GM18873 (cell line): ENCODE results near the gene ELOVL1.
A peak's percentile ranks its signal among the peaks of the same experiment; 100 is the strongest.
"Not testable (repeated sequence)": the region's sequence is repeated elsewhere in the genome, so short reads cannot be mapped to it uniquely, and the experiment has no call there.

ENCODE experiments used
- ATAC-seq: cut with Tn5 transposase; IDR thresholded peaks from one replicate; pipeline ENCODE4 v1.9.1; 2021; ENCODE audit warnings: mild to moderate bottlenecking, moderate library complexity, moderate number of reproducible peaks; ENCODE audit not compliant: unreplicated experiment, low FRiP score

ELOVL1 gene

DNA sequence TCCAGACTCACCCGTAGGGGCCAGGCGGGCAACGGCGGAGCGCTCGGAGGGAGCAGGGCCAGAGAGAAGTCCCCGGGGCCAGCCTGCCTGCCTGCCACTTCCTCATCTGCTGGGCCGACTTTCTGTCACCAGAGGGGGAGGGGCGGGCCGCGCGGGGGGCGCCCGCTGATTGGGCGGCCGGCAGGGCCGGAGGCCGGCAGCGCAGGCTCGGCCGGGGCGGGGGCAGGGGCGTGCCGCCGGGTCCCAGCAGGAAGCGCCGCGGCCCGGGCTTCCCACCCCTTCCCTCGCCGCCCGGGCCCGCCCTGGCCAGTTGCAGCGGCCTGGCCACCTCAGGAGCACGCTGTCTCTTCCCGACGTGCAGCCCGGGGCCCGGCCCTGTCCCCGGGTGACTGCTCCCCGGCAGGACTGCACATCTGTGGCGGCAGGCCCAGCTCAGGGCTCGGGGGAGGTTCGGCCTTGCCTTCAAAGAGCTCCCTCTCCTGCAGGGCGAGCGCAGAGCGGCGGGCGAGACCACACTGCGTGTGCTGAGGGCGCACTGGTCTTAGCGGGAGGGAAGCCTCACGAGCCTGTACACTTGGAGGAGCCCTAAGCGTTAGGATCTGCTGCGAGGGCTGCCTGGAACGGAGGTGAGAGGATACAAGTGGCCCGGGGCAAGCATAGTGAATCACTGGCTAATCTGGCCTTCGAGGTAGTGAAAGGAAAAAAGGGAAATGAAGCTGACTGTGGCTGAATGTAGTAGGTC is at the start of gene ELOVL1:
TSS of gene ELOVL1 (minus strand) at position 108 of the 742 bp plus-strand sequence. CDS start 2,402 bp downstream, outside the sequence.
- peak; percentile 54 for ATAC-seq

DNA sequence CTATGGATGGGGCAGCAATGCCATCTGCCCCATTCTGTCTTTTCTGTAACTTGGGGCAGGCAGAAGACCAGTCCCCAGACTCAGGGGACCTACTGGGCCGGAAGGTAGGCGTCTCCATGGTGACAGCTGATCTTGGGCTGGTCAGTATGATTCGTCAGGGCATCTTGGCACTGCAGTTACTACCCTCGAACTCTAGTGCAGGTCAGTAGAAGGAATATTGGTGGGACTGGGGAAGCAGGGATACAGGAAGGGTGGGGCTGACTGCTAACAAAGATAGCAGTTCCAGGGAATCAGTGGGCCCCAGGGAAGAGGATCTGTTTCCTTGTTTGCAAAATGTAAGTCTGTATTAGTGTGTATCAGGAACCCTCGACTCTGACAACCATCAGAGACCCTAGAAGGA is 48.1 kb upstream of the ELOVL1 start:
- no peak for ATAC-seq

DNA sequence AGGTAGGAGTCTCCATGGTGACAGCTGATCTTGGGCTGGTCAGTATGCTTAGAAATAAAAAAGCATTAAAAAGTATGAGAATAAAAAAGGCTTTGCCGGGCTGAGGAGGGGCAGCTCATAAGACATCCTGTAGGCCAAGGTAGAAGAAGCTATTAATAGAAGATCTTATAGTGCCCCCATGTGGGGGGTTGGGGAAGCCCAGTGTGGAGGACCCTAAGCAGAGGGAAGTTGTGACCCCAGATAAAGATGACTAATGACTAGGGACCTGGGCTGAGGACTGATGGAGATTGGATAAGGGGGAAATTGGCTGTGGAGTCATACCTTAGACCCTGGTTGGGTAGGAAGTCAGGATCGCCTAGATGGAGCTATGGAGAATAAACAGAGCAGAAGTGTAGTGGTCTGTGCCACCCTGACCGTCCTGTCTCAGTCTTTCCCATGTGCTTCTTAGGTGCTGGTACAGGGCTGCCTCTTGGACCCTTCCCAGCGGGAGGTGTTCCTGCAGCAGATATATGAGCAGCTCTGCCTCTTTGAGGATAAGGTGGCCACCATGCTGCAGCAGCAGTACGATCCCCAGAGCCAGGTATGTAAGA is 46.9 kb upstream of the ELOVL1 start:
- ATAC-seq = no peak

DNA sequence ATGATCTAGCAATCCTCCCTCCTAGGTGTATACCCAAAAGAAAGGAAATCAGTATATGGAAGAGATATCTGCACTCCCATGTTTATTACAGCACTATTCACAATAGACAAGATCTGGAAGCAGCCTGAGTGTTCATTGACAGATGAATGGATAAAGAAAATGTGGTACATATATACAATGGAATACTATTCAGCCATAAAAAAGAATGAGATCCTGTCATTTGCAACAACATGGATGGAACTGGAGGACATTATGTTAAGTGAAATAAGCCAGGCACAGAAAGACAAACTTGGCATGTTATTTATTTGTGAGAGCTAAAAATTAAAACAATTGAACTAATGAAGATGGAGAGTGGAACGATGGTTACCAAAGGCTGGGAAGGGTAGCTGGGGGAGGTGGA is 45.6 kb upstream of the ELOVL1 start:
- ATAC-seq = not testable (repeated sequence)

DNA sequence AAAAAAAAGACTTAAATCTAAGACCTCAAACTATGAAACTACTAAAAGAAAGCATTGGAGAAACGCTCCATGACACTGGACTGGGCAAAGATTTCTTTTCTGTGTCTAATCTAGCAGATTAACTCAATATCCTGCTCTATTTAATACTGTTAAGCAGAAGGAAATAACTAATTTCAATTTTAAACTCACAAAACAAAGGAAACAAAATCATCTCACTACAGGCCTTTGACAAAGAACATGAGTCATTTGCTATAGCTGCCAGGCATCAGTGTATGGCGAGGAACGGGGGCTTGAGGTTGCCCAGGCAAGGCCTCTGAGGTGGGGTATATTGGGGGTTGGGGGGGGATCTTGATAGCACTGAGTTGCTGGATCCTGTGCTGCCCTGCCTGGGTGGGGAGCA is 42.8 kb upstream of the ELOVL1 start:
- ATAC-seq = no peak

DNA sequence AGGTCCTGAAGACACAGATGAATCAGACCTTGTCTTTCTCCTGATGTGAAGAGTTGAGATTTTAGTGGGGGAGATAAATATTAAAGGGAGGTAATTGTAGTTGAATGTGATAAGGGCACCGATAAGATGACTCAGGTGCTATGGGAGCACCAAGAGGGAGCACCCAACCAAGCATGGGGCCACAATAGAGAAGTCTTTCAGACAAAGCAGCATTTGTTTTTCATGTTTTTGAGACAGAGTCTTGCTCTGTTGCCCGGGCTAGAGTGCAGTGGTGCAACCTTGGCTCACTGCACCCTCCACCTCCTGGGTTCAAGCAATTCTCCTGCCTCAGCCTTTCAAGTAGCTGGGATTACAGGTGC is 38.0 kb upstream of the ELOVL1 start:
- no peak for ATAC-seq

DNA sequence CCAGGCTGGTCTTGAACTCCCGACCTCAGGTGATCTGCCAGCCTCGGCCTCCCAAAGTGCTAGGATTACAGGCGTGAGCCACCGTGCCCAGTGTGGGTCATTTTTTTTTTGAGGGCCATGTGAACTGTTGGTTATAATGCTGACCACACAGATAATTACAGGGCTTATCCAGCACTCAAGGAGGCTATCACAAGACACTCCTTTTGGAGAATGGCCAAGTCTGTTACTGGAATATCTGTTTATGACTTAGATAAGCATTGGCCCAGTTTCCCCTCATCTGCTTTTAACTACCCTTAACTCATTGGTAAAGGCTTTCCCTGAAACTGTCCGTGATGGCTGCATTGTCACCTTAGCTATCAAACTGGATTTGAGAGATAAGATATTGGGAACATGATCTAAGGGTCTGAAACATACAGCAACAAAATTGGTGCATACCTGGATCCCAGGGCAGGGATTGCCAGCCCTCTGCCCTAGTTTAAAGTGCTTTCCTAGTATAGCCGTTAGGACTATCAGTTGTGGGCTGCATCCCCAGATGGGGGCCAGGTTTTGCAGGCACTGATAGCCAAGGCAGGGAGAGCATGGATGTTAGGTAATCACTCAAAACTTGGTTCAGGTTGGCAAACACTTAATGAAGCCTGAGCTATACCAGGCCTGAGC is 37.5 kb upstream of the ELOVL1 start:
- no peak for ATAC-seq

DNA sequence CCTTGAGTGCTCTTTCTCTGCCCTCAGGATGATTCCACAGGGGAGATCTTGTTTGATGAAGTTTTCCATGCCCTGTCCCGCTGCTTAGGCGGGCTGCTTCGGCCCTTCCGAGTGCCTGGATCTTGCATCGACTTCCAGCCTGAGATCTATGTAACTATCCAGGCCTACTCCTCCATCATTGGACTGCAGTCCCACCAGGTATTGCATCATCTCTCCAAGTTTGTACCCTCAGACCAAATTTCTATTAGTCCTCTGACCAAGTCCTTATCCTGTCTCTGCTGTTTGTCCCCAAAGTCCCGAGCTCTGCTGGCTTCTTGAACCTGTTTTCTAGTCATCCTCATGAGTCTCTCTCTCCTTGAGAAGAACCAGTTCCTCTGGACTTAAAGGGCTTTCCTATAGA is 36.5 kb upstream of the ELOVL1 start:
- ATAC-seq = no peak

DNA sequence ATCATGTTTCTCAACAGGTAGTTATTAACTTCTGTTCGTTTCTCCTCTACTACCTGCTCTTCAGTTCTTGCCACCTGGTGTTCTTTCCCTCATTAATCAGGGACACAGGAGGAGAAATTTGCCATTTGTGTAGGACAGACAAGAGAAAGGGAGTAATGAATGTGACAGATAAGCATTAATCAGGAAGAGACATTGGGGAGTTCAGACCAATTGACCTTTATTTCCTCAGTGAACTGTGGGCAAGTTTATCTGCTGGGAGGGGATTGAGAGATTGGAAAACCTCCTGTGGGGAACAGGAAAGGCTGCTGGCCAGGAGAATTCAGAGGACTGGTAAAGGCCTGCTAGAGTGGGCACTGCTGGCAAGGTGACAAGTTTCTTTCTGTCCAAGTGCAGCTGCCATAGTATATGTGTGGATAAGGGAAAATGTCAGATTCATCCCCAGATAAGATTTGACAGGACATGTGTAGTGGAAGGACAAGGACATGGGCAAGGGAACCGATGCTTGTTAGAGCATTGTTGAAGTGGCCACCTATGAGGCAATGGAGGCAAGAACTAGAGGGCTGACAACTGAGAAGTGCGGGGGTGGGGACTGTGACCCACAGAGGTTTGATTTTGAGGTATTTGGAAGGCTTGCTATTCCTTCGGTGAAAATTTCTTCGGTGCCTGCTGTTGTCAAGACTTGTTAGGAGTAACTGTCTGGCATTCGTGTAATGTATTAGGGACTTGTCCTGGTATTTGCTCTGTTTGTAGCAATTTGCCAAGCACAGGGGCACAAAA is 34.5 kb upstream of the ELOVL1 start:
- ATAC-seq = no peak

DNA sequence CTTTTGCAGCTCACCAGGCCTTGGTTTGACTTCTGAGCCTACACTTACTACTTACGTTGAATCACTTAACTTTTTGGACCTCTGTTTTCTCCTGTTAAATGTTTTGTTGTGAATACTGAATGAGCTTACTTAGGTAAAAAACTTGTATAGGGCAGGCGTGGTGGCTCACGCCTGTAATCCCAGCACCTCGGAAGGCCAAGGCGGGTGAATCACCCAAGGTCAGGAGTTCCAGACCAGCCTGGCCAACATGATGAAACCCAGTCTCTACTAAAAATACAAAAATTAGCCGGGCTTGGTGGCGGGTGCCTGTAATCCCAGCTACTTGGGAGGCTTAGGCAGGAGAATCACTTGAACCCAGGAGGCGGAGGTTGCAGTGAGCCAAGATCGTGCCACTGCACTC is 32.6 kb upstream of the ELOVL1 start:
- ATAC-seq = not testable (repeated sequence)

DNA sequence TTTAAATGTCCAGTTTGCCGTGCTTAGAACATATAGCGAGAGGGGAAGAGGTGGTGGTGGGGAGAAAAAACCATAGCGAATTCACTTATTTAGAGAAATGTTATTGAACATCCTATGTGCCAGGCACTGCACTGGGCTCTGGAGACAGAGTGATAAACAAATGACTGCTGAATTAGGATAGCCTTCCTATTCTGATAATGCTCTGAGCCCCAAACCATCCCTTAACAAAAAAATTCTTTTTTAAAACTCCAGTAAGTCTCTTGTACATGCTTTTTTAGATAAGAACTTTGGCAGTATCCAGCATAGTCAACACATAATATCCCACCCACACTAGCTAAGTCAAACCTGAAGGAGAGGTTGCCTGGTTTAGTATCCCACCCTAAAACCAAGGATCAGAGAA is 30.4 kb upstream of the ELOVL1 start:
- no peak for ATAC-seq

DNA sequence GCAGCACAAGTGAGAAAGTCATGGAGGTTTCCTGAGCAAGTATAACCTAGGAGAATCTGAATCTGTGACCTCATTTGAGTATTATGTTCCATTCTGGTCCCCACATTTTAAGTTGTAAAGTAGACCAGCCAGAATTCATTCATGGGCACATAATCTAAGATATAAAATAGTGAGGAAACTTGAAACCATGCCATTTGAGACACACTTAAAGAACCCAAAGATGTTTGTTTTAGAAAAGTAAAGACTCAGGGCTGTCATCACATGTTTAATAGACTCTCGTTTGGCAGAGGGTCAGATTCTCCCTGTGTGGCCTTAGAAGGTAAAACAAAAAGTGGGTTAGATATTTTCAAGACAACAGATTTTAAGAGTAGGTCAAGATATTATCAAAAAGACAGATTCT is 28.2 kb upstream of the ELOVL1 start:
- no peak for ATAC-seq

DNA sequence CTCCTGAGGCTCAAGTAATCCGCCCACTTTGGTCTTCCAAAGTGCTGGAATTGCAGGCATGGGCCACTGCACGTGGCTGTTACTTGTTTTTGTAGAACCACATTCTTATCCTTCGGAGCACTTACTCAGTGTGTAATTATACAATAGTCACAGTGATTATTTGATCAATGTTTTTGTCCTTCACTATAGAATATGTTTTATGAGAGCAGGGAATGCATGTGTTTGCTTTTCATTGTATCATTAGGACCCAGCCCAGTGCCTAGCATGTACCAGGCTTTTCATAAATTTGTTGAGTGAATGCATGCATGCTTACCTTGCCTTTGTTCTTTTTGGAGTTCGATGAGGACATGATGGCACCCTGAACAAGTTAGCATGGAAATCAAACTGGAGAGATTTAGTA is 27.7 kb upstream of the ELOVL1 start:
- ATAC-seq = no peak

DNA sequence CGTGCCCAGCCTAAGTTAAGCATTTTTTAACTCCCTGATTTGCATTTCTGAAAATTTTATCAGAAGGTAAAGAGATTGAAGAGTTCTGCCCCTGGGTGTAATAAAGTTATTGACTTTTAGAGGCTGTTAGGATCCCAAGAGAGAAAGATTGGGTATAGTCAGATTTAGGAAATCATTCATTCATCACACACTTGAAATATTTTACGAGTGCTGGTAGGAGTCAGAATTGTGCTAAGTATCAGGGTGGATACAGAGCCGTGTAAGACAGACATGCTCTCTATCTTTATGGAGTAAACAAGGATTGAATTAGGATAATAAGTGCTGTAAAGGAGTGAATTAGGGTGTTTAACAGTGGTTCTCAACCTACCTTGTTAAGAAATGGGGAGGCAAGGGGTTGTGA is 24.9 kb upstream of the ELOVL1 start:
- ATAC-seq = no peak

DNA sequence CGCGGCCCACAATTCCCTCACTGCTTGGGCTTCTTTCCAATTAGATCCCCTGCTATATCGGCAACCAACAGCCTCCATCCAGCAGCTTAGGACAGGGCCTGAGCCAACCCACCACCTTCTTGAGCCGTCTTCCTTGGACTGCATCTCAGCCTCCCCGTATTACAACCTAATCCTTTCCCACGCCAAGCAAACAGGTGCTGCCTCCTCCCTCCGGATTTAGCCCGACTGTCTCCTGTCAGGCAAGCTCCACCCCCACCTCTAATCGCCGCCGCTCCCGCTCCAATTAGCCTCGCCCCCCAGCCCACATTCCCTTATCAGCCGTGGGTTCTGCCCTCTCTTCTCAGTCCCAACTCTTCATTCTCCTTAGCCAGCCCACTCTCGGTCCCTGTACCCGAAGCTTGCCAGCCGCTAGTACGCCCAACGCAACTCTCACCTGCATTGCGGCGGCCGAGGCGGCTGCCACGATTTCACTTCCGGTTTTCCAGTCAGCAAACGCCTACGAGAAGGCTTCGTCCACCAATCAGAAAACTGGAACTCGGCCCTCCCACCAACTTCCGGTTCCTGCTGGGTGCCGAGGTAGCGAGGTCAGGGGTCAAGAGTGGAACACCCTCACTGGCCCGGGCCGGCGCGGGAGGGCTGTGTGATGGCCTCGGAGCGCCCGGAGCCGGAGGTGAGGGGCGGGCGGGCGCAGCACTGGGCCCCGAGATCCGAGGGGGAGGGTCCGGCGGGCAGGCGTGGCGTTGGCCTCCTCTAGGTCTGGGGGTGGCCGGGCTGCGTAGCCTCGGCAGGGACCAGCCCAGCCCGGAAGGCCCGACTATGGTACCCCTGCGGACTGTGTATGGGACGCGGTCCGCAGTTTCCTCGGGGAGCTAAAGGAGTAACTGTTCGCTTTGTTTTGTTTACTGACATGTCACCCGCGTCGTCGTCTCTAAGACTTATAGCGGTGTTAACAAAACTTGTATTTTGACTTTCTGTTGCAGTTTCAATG is 21.8 kb upstream of the ELOVL1 start, which contains the start of the genes MED8 and SZT2:
TSS of gene MED8 (minus strand) at position 475 of the 988 bp plus-strand sequence. CDS start at position 439, 36 bp downstream.
TSS of gene SZT2 (plus strand) at position 574 of the 988 bp plus-strand sequence. CDS start at position 644, 70 bp downstream.
- ATAC-seq = peak; percentile 79

DNA sequence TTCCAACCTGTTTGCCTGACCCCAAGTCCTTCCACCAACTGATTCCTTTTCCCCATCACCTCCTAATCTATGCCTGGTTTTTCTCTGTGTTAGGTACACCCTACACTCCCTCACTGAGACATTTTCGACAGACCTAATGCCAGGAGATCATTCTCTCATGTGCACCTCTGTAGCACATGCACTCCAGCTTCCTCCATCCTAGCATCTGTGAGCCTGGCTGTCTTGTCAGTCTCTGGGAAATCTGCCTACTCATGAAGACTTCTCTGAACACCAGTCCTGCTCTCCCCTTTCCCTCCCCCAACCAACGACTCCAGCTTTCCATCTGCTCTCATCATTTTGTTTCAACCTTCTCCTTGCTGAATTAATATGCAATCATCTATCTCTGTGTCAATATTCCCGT is 20.8 kb upstream of the ELOVL1 start:
- ATAC-seq = no peak

DNA sequence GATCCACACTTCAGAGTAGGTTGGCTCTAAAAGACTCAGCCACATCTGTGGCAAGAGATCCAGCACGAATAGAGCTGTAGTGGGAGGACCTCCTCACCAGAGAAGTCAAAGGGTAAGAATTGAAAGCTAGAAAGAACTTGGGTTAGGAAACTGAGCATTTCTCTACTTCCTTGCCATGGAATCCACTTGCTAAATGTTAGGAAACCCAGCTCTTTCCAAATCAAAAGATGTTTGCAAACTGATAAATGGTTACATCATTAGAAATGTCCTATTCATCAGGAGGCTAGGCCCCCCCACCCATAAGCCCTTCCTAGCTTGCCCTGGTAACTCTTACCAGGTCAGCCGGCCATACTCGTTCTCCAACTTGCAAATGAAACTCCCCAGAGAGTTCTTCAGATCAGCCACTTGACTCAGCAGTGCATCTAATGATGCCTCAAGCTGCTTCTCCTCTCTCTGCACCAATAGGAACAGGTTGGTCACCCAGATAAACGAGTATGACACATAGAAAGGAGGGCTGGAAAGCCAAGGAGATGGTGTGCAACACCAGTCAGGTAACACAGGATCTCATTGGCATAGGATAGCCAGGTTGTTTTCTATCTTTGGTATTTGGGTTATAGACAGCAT is 20.3 kb upstream of the ELOVL1 start:
- no peak for ATAC-seq

DNA sequence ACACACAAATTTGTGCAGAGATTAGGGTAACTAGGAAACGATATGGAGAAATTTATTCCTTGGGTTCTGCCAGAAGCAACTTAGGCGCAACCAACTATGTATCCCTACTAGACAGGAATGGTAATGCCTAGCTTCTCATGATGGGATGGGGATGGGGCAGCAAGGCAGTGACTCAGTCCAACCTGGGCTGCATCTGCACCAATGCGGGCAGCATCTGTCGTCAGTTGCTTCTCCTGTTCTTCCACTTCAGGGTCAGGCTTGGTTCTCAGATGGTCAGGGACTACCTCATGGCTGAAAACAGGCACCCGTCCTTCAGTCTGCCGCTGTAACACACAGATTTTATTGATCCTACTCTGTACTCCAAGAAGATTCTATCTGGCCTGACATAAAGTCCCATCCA is 18.9 kb upstream of the ELOVL1 start:
- ATAC-seq = no peak

DNA sequence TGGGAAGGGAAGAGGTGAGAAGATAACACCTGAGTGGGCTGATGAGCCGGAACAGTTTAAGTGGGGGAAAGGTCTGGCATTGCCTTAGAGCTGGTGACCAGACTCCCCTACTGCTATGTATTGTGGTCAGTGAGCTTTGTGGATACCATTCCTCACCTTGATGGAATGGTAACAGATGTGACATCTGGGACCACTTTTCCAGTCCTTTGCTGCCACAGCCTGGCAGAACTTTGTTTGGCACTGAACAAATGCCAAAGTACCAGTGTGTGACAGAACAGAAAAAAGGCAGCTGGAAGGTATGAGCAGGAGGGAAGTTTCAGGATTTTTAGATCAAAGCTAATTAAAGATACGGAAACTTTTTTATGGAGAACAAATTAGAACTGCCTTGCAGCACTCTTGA is 15.6 kb upstream of the ELOVL1 start:
- no peak for ATAC-seq
